Colonic mucosa (tissue), 4 donors: ENCODE measurements around the gene NAA40. TPM values are rescaled to one million over a fixed set of nuclear protein-coding genes. Genes with fewer than 3 reads are reported as not detected.

Experiments used
- DNase-seq: peaks from one replicate; pipeline ENCODE4 v3.0.0-alpha.2; 2020
- H3K27ac ChIP-seq: fragments of 200-600 bp; one replicate; pipeline ENCODE4 v1.8.0; 2021
- H3K27me3 ChIP-seq: fragments of 200-600 bp; one replicate; pipeline ENCODE4 v1.8.0; 2021
- H3K36me3 ChIP-seq: fragments of 200-600 bp; one replicate; pipeline ENCODE4 v1.8.0; 2021
- H3K4me1 ChIP-seq: fragments of 200-600 bp; one replicate; pipeline ENCODE4 v1.8.0; 2021; ENCODE audit warnings: mild to moderate bottlenecking
- H3K4me3 ChIP-seq: fragments of 200-600 bp; one replicate; pipeline ENCODE4 v1.8.0; 2021
- H3K9ac ChIP-seq, 2 donors: one replicate each; pipeline ENCODE4 v1.7.0; 2013; ENCODE audit warnings: control low read depth in 2 of 2, low read depth in 2 of 2, low read length in 2 of 2
- H3K9me3 ChIP-seq: fragments of 200-600 bp; one replicate; pipeline ENCODE4 v1.8.0; 2021
- intact Hi-C: fragments of 100-400 bp; cut with DNase I; formaldehyde crosslinking; loops from one replicate; pipeline ENCODE4 v1.14.1; 2022
- total RNA-seq, 2 donors: library from RNA; stranded (reverse); fragmentation: NEBNext Ultra II Directional in 1 of 2; extraction: Animal tissue kit (Norgen Biotek cat#: 25700) in 1 of 2; gene quantifications; one replicate each; pipeline ENCODE4 v1.2.1, GENCODE V29; 2021
- TF ChIP-seq, protein P1 (sequence below): fragments of 200-600 bp; IDR thresholded peaks from one replicate; pipeline ENCODE4 v1.8.0; 2022; ENCODE audit warnings: antibody characterized with exemption, mild to moderate bottlenecking
- donor health status: healthy.
- donor health status: DM: no; HTN: no; CAD: no.
- donor health status: DM: no; HTN: no; CAD: no.

NAA40 gene
- total RNA-seq, 2 donors from 2014 or later: 20.5 to 32.9 TPM

GRCh38 chr11:63920126-63920938, 18.5 kb upstream of the NAA40 start:
- H3K4me3 ChIP-seq: no peak overlapping the region

GRCh38 chr11:63920939-63921417, 17.8 kb upstream of the NAA40 start:
- intact Hi-C loops: no loop called here
- no peak overlapping the region for H3K27ac ChIP-seq
- peak; percentile 44 for DNase-seq
- no peak overlapping the region for H3K4me3 ChIP-seq
- no peak overlapping the region for H3K9ac ChIP-seq
- H3K27me3 ChIP-seq: no peaks in the 10 kb centered on the region
- peaks cover 33% of the 10 kb centered on the region for H3K4me1 ChIP-seq
- no peaks in the 10 kb centered on the region for H3K9me3 ChIP-seq
- no peaks in the 10 kb centered on the region for H3K36me3 ChIP-seq
- TF ChIP-seq, protein P1, sequence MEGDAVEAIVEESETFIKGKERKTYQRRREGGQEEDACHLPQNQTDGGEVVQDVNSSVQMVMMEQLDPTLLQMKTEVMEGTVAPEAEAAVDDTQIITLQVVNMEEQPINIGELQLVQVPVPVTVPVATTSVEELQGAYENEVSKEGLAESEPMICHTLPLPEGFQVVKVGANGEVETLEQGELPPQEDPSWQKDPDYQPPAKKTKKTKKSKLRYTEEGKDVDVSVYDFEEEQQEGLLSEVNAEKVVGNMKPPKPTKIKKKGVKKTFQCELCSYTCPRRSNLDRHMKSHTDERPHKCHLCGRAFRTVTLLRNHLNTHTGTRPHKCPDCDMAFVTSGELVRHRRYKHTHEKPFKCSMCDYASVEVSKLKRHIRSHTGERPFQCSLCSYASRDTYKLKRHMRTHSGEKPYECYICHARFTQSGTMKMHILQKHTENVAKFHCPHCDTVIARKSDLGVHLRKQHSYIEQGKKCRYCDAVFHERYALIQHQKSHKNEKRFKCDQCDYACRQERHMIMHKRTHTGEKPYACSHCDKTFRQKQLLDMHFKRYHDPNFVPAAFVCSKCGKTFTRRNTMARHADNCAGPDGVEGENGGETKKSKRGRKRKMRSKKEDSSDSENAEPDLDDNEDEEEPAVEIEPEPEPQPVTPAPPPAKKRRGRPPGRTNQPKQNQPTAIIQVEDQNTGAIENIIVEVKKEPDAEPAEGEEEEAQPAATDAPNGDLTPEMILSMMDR: peak; percentile 12

More at GRCh38 chr11:63920126-63920938, 18.5 kb upstream of the NAA40 start:
- peaks cover 35% of the 10 kb centered on the region for H3K4me1 ChIP-seq
- H3K27me3 ChIP-seq: no peaks in the 10 kb centered on the region
- DNase-seq: peak; percentile 95
- no peaks in the 10 kb centered on the region for H3K9me3 ChIP-seq
- TF ChIP-seq, protein P1: no peak
- H3K27ac ChIP-seq: peak overlapping the region; percentile 84
- no peaks in the 10 kb centered on the region for H3K36me3 ChIP-seq
- H3K9ac ChIP-seq: peak overlapping the region; percentile 37 to 85
- intact Hi-C loops: no loop called here

DNA sequence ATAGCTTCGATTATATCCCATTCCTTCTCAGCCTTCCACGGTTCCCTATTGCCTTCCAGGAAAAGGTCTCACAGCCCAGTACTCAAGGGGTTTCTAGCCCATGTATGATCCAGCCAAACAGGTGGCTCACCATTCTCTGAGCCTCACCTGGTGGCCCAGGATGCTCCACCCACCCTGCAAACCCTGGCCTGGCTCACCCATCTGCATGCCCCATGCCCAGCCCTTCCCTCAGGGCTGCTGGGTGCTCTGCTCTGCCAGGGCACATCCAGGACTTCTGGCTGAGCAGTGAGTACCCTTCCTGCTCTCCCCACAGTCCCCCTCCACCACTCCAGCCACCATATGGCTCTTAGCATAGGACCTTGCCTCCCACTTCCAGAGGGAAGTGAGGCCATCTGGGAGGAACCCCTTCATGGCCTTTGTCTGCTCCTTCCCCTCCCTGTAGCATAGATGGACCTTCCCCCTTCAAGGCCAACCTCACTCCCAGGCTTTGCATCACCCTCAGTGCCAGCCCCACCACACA, 16.1 kb upstream of the NAA40 start:
- TF ChIP-seq, protein P1: no peak
- Histone ChIP-seq H3K36me3 (no peaks in the 10 kb centered on the region), H3K27ac (no peak overlapping the region), H3K9me3 (no peaks in the 10 kb centered on the region), H3K4me3 (no peak overlapping the region), H3K4me1 (peaks cover 25% of the 10 kb centered on the region), H3K27me3 (no peaks in the 10 kb centered on the region), H3K9ac (no peak overlapping the region)
- intact Hi-C loops: no loop called here
- no peak for DNase-seq

DNA sequence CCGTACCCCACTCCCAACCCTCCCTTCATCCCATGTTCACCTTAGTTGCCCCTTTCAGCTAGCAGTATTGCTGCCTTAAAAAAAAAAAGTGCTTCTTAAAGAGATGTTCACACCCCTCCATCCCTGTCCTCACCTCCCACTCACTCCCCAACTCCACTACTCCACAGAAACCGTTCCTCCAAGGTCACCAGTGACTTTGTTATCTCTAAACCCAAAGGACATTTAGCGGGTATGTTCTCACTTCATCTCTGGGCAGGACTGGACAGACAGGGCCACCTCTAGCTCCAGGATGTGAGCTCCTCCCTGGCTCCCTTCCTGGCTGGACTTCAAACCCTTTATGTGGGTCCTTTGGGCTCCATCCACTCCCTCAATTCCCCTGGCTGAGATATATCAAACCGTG, 15.5 kb upstream of the NAA40 start:
- no peak overlapping the region for H3K27ac ChIP-seq
- H3K27me3 ChIP-seq: no peaks in the 10 kb centered on the region
- peak overlapping the region in 1 of 2 donors; percentile 17 for H3K9ac ChIP-seq
- no peak for DNase-seq
- H3K9me3 ChIP-seq: no peaks in the 10 kb centered on the region
- intact Hi-C loops: no loop called here
- no peak overlapping the region for H3K4me3 ChIP-seq
- H3K36me3 ChIP-seq: no peaks in the 10 kb centered on the region
- TF ChIP-seq, protein P1: no peak
- H3K4me1 ChIP-seq: peaks cover 19% of the 10 kb centered on the region

DNA sequence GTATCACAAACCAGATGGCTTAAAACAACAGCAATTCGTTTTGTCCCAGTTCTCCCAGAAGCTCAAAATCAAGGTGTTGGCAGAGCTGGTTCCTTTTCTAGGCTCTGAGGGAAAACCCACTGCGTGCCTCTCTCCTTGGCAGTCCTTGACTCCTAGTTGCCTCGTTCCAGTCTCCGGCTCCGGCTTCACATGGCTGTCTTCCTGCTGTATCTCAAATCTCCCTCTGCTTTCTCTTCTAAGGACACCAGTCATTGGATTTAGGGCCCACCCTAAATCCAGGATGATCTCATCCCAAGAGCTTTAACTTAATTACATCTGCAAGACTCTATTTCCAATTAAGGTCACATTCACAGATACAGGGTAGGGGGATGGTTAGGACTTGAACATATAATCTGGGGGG, 9.2 kb upstream of the NAA40 start:
- TF ChIP-seq, protein P1: no peak
- Histone ChIP-seq H3K9ac (no peak overlapping the region), H3K27me3 (no peaks in the 10 kb centered on the region), H3K4me1 (no peaks in the 10 kb centered on the region), H3K4me3 (no peak overlapping the region), H3K9me3 (no peaks in the 10 kb centered on the region), H3K27ac (no peak overlapping the region), H3K36me3 (no peaks in the 10 kb centered on the region)
- no peak for DNase-seq
- intact Hi-C loops: no loop called here
